Astrocyte of the cerebellum (primary cell): Measurements from ENCODE around the gene CTIF.
A peak's percentile ranks its signal among the peaks of the same experiment; 100 is the strongest.

ENCODE experiments used
- DNase-seq: peaks from one replicate; pipeline ENCODE4 v3.0.0-alpha.2; 2011; ENCODE audit warnings: low read depth
- H3K4me3 ChIP-seq: 2 replicates; pipeline ENCODE4 v1.5.1; 2011; ENCODE audit warnings: mild to moderate bottlenecking, low read depth, low read length, moderate library complexity
- CTCF ChIP-seq: IDR thresholded peaks from 2 replicates; pipeline ENCODE4 v1.5.1; 2012; ENCODE audit warnings: low read length, low read depth, moderate library complexity, mild to moderate bottlenecking; ENCODE audit errors: missing control alignments
- in situ Hi-C: cut with HindIII; loops from 2 replicates; pipeline ENCODE4 v1.10.0; 2017; ENCODE audit warnings: low sequenced_read_pairs

CTIF gene

GRCh38 chr18:48663096-48663930 lies 124.5 kb downstream of the CTIF start:
- DNase-seq, result no peak
- no peak for TF ChIP-seq CTCF
- in situ Hi-C loops, result no loop called here
- no peak overlapping the region for H3K4me3 ChIP-seq

GRCh38 chr18:48663931-48664847 lies 125.4 kb downstream of the CTIF start:
- H3K4me3 ChIP-seq, result no peak overlapping the region
- peak; percentile 90 for TF ChIP-seq CTCF
- no peak for DNase-seq
- in situ Hi-C loops, result no loop called here

- DNase-seq, result no peak
- in situ Hi-C loops, result no loop called here
- H3K4me3 ChIP-seq, result no peak overlapping the region
- no peak for TF ChIP-seq CTCF
These were observed 126.8 kb downstream of the CTIF start for GRCh38 chr18:48665654-48666053.

GRCh38 chr18:48666613-48667012 lies 127.8 kb downstream of the CTIF start:
- no peak overlapping the region for H3K4me3 ChIP-seq
- TF ChIP-seq CTCF, result no peak
- no peak for DNase-seq
- in situ Hi-C loops, result no loop called here

GRCh38 chr18:48667276-48668254 lies 128.7 kb downstream of the CTIF start:
- peak; percentile 60 for TF ChIP-seq CTCF
- in situ Hi-C loops, result no loop called here
- no peak overlapping the region for H3K4me3 ChIP-seq
- no peak for DNase-seq
